HEK293 (cell line): ENCODE data around the gene GPR132.

ENCODE experiments used
- ATF2 ChIP-seq: fragments of 450-650 bp; formaldehyde crosslinking; IDR thresholded peaks from 2 replicates; pipeline ENCODE4 v1.5.1; 2016; ENCODE audit warnings: missing biosample characterization, missing genetic modification characterization, low read depth
- KLF1 ChIP-seq: fragments of 450-650 bp; formaldehyde crosslinking; IDR thresholded peaks from 2 replicates; pipeline ENCODE4 v1.5.1; 2016; ENCODE audit warnings: missing biosample characterization, missing genetic modification characterization
- KLF10 ChIP-seq: fragments of 450-650 bp; IDR thresholded peaks from 2 replicates; pipeline ENCODE4 v1.5.1; 2018; ENCODE audit warnings: missing biosample characterization, mild to moderate bottlenecking, missing genetic modification characterization
- KLF16 ChIP-seq: fragments of 450-650 bp; formaldehyde crosslinking; IDR thresholded peaks from 2 replicates; pipeline ENCODE4 v1.5.1; 2017; ENCODE audit warnings: missing biosample characterization, missing genetic modification characterization
- KLF17 ChIP-seq: fragments of 450-650 bp; formaldehyde crosslinking; IDR thresholded peaks from 2 replicates; pipeline ENCODE4 v1.5.1; 2016; ENCODE audit warnings: missing biosample characterization, missing genetic modification characterization
- KLF7 ChIP-seq: fragments of 450-650 bp; formaldehyde crosslinking; IDR thresholded peaks from 2 replicates; pipeline ENCODE4 v1.5.1; 2016; ENCODE audit warnings: missing biosample characterization, missing genetic modification characterization, borderline replicate concordance
- KLF9 ChIP-seq: fragments of 450-650 bp; formaldehyde crosslinking; IDR thresholded peaks from 2 replicates; pipeline ENCODE4 v1.5.1; 2016; ENCODE audit warnings: missing biosample characterization, missing genetic modification characterization, low read depth
- MEIS1 ChIP-seq: sonication (generic); formaldehyde crosslinking; IDR thresholded peaks from 2 replicates; pipeline ENCODE4 v1.8.1; 2022; ENCODE audit warnings: missing genetic modification reagents, mild to moderate bottlenecking, borderline replicate concordance
- PBX3 ChIP-seq: sonication (generic); formaldehyde crosslinking; IDR thresholded peaks from 2 replicates; pipeline ENCODE4 v1.8.1; 2022; ENCODE audit warnings: mild to moderate bottlenecking, moderate library complexity, missing genetic modification reagents
- SP2 ChIP-seq: fragments of 450-650 bp; formaldehyde crosslinking; IDR thresholded peaks from 2 replicates; pipeline ENCODE4 v1.5.1; 2016; ENCODE audit warnings: missing biosample characterization, missing genetic modification characterization
- SP7 ChIP-seq: fragments of 450-650 bp; formaldehyde crosslinking; IDR thresholded peaks from 2 replicates; pipeline ENCODE4 v1.5.1; 2016; ENCODE audit warnings: missing biosample characterization, missing genetic modification characterization
- ZBTB26 ChIP-seq: fragments of 450-650 bp; formaldehyde crosslinking; optimal IDR thresholded peaks from 2 replicates; pipeline ENCODE3; 2016; ENCODE audit warnings: missing biosample characterization, mild to moderate bottlenecking, missing genetic modification characterization
- ZBTB8A ChIP-seq: fragments of 450-650 bp; formaldehyde crosslinking; IDR thresholded peaks from 2 replicates; pipeline ENCODE4 v1.5.1; 2016; ENCODE audit warnings: missing biosample characterization, missing genetic modification characterization
- ZNF146 ChIP-seq: fragments of 450-650 bp; formaldehyde crosslinking; IDR thresholded peaks from 2 replicates; pipeline ENCODE4 v1.5.1; 2016; ENCODE audit warnings: missing biosample characterization, missing genetic modification characterization
- ZNF155 ChIP-seq: fragments of 450-650 bp; formaldehyde crosslinking; IDR thresholded peaks from 2 replicates; pipeline ENCODE4 v1.5.1; 2016; ENCODE audit warnings: missing biosample characterization, missing genetic modification characterization
- ZNF214 ChIP-seq: fragments of 450-650 bp; formaldehyde crosslinking; IDR thresholded peaks from 2 replicates; pipeline ENCODE4 v1.5.1; 2017; ENCODE audit warnings: missing biosample characterization, mild to moderate bottlenecking, missing genetic modification characterization, borderline replicate concordance
- ZNF248 ChIP-seq: fragments of 450-650 bp; formaldehyde crosslinking; IDR thresholded peaks from 2 replicates; pipeline ENCODE4 v1.5.1; 2017; ENCODE audit warnings: missing biosample characterization, missing genetic modification characterization
- ZNF280D ChIP-seq: fragments of 450-650 bp; formaldehyde crosslinking; IDR thresholded peaks from 2 replicates; pipeline ENCODE4 v1.5.1; 2016; ENCODE audit warnings: missing biosample characterization, missing genetic modification characterization
- ZNF335 ChIP-seq: fragments of 450-650 bp; formaldehyde crosslinking; conservative IDR thresholded peaks from 2 replicates; pipeline ENCODE4 v1.5.1; 2016; ENCODE audit warnings: missing biosample characterization, missing genetic modification characterization
- ZNF341 ChIP-seq: fragments of 450-650 bp; formaldehyde crosslinking; IDR thresholded peaks from 2 replicates; pipeline ENCODE4; 2016; ENCODE audit warnings: low read depth, missing biosample characterization, missing genetic modification characterization
- ZNF394 ChIP-seq: fragments of 450-650 bp; formaldehyde crosslinking; IDR thresholded peaks from 2 replicates; pipeline ENCODE4 v1.5.1; 2016; ENCODE audit warnings: missing biosample characterization, missing genetic modification characterization, mild to moderate bottlenecking, moderate library complexity, borderline replicate concordance
- ZNF398 ChIP-seq: fragments of 450-650 bp; formaldehyde crosslinking; IDR thresholded peaks from 2 replicates; pipeline ENCODE4 v1.5.1; 2017; ENCODE audit warnings: missing biosample characterization, missing genetic modification characterization
- ZNF501 ChIP-seq: fragments of 450-650 bp; formaldehyde crosslinking; IDR thresholded peaks from 2 replicates; pipeline ENCODE4 v1.5.1; 2016; ENCODE audit warnings: missing biosample characterization, missing genetic modification characterization
- ZNF544 ChIP-seq: fragments of 450-650 bp; formaldehyde crosslinking; IDR thresholded peaks from 2 replicates; pipeline ENCODE4 v1.5.0; 2017; ENCODE audit warnings: missing biosample characterization, missing genetic modification characterization
- ZNF596 ChIP-seq: fragments of 450-650 bp; IDR thresholded peaks from 2 replicates; pipeline ENCODE4 v1.5.0; 2018; ENCODE audit warnings: missing biosample characterization, mild to moderate bottlenecking, missing genetic modification characterization, moderate library complexity
- ZNF629 ChIP-seq: fragments of 450-650 bp; formaldehyde crosslinking; IDR thresholded peaks from 2 replicates; pipeline ENCODE4 v1.5.1; 2017; ENCODE audit warnings: missing biosample characterization, missing genetic modification characterization
- ZNF660 ChIP-seq: fragments of 450-650 bp; IDR thresholded peaks from 2 replicates; pipeline ENCODE4 v1.5.1; 2018; ENCODE audit warnings: missing biosample characterization, mild to moderate bottlenecking, missing genetic modification characterization
- ZNF677 ChIP-seq: fragments of 450-650 bp; IDR thresholded peaks from 2 replicates; pipeline ENCODE4 v1.5.0; 2018; ENCODE audit warnings: missing biosample characterization, mild to moderate bottlenecking, missing genetic modification characterization, moderate library complexity
- ZNF76 ChIP-seq: fragments of 450-650 bp; formaldehyde crosslinking; IDR thresholded peaks from 2 replicates; pipeline ENCODE4; 2016; ENCODE audit warnings: low read depth, missing biosample characterization, missing genetic modification characterization, borderline replicate concordance

Gene GPR132

GRCh38 chr14:105020815-105021655 lies 44.2 kb downstream of the GPR132 start, which contains the start of gene CDCA4 (continued):
- TF ChIP-seq ZNF76 (tag by site-specific recombination) = peak; percentile 42; the same call in 1 of the 2 replicates
- TF ChIP-seq ZNF501 (tag by site-specific recombination) = 0 out of 2 replicates have a peak, but pooled peaks have one; percentile 63
- TF ChIP-seq ZNF146 = no peak
- TF ChIP-seq ZBTB8A = peak; percentile 76
- peak; percentile 26; the same call in 1 of the 2 replicates for TF ChIP-seq ZNF596 (tag by site-specific recombination)
- TF ChIP-seq ZNF214 (tag by site-specific recombination) = no peak
- TF ChIP-seq SP2 (tag by site-specific recombination) = peak; percentile 67
- TF ChIP-seq SP7 = 0 out of 2 replicates have a peak, but pooled peaks have one; percentile 48
- TF ChIP-seq ZNF398 (tag by site-specific recombination) = 0 out of 2 replicates have a peak, but pooled peaks have one; percentile 5
- TF ChIP-seq KLF7 = no peak
- TF ChIP-seq MEIS1 = peak; percentile 29; the same call in 1 of the 2 replicates
- no peak for TF ChIP-seq ATF2 (tag by site-specific recombination)
- TF ChIP-seq KLF9 = peak; percentile 66; the same call in 1 of the 2 replicates
- TF ChIP-seq KLF1 (tag by site-specific recombination) = 0 out of 2 replicates have a peak, but pooled peaks have one; percentile 8
- peak; percentile 32 for TF ChIP-seq ZNF394 (tag by site-specific recombination)
- TF ChIP-seq PBX3 = peak; percentile 21; the same call in 1 of the 2 replicates
- TF ChIP-seq ZNF660 (tag by site-specific recombination) = peak; percentile 67
- peak; percentile 64; the same call in 1 of the 2 replicates for TF ChIP-seq KLF10
- peak; percentile 67; the same call in 1 of the 2 replicates for TF ChIP-seq ZNF341
- no peak for TF ChIP-seq ZNF155 (tag by site-specific recombination)
- no peak for TF ChIP-seq KLF17 (tag by site-specific recombination)
- no peak for TF ChIP-seq ZNF248 (tag by site-specific recombination)
- TF ChIP-seq ZNF335 = peak; percentile 95; the same call in 1 of the 2 replicates
- peak; percentile 37; the same call in 1 of the 2 replicates for TF ChIP-seq ZNF629 (tag by site-specific recombination)
- no peak for TF ChIP-seq ZNF544
- TF ChIP-seq KLF16 (tag by site-specific recombination) = 0 out of 2 replicates have a peak, but pooled peaks have one; percentile 36
- no peak for TF ChIP-seq ZNF280D
- TF ChIP-seq ZNF677 = peak; percentile 47; the same call in 1 of the 2 replicates
- TF ChIP-seq ZBTB26 = peak; percentile 64
